ENCODE results near the gene TMCC1.

DNA sequence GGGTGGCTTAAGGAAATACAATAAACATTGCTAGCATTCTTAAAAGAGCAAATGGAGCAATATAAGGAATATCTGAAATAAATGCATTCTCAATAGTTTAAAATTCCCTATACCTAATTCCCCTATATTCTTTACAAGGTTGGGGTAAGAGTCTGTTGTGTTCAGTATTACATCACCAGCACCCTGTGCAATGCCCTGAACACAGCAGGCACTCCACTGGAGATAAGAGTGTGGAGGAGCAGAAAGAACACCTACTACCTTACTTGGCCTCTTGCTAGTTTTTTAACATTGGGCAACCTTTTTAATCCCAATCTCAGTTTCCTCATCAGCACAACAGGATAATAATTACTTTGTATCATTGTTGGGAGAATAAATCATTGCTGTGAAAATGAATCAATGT lies 146.9 kb downstream of the TMCC1 start:
- TF ChIP-seq POLR2A (IDR thresholded peaks at IDR 0.05; ENCODE audit: low read length) (no peak), GATA1 (IDR thresholded peaks at IDR 0.05; ENCODE audit: low read depth, low read length) (no peak)
